ENCODE measurements around the gene LRRC27.

DNA sequence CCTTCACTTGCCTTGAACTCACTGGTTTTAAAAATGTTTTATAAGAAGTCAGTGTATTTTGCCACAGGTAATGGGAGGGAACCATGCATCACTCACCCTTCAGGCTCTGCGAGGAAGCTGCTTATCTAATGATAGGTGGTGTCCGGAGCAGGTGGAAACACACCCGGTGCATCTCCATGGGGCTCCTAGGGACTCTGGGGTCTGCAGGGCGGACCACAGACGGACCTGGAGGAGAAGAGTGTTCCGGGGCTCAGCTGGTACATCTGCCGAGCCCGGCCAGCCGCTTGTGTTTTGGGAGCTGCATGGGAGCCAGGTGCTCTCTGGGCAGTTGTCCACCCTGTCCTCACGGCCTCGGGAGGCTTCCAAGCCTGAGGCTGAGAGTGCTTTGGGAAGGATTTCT is 7.3 kb downstream of the LRRC27 start:
- TF ChIP-seq POLR2A (IDR thresholded peaks at IDR 0.05; ENCODE audit: low read length) (no peak), GATA1 (IDR thresholded peaks at IDR 0.05; ENCODE audit: low read depth, low read length) (no peak)

Data from erythroblast (primary cell).